ENCODE results near the gene CEACAM1.
"Not testable (repeated sequence)": the region's sequence is repeated elsewhere in the genome, so short reads cannot be mapped to it uniquely, and the experiment has no call there.

Gene CEACAM1

GRCh38 chr19:42549067-42549466 lies 20.8 kb upstream of the CEACAM1 start:
- not testable (repeated sequence) for DNase-seq (ENCODE audit: low read depth in 2 of 2, low spot score in 1 of 2)

DNA sequence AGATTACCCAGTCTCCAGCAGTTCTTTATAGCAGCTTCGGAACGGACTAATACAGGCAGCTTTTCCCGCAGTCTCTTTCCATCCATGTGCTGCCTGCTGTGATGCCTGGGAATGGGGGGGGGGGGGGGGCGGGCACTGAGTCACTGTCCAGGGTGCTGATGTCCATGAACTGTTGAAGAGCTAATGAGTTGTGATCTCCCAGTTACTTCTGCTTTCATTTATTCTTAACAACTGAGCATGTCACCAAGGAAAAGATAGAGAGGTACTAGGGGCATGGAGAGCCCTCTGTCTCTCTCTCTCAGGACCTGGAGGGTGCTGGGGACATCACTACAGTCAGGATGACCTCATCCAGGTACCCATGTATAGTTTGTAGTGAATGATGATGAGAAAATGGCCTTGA lies 20.3 kb upstream of the CEACAM1 start:
- no peak for DNase-seq (ENCODE audit: low read depth in 2 of 2, low spot score in 1 of 2)

DNA sequence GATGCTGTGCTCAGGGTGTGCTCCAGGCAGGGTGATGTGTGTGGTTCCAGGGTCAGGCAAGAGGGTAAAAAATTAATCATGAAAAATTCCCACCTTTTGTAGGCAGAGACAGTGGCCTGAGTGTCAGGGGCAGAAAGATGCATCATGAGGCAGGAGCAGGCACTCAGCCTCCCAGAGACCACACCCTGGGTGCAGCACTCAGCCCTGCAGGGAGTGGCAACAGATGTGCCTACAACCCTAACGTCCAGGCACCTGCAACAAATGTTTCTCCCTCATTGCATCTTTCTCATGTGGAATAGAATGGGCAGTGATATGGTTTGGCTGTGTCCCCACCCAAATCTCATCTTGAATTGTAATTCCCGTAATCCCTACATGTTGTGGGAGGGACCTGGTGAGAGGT lies 19.6 kb upstream of the CEACAM1 start:
- no peak for DNase-seq (ENCODE audit: low read depth in 2 of 2, low spot score in 1 of 2)

DNA sequence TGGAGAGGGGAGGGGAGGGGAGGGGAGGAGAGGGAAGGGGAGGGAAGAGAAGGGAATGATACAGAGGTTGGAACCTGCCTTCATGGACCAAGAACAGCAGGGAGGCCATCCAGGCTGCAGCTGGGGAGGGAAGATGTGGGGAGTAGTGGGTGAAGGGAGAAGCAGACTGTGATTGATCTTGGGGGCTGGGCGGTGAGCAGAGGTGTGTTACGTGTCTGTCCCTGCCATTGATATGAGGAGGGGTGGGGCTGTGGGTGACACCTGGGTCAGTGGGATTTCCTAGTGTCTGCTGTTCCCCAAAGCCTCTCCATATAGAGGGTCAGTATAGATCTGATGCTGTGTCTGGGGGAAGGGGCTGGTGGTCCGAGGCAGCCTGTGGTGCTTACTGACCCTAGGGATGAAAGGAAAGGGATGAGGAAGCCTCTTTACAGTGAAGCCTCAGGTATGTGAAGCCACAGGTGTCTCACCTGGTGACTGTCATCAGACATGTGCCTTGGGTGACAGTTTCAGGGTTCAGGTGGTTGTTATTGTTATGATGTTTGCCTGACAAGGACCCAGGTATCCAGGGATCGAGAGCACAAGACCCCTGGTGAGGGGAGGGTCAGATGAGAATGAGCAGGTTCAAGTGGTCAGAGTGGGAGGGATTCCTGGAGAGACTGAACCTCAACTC lies 18.7 kb upstream of the CEACAM1 start:
- DNase-seq (ENCODE audit: low read depth in 2 of 2, low spot score in 1 of 2) = no peak

DNA sequence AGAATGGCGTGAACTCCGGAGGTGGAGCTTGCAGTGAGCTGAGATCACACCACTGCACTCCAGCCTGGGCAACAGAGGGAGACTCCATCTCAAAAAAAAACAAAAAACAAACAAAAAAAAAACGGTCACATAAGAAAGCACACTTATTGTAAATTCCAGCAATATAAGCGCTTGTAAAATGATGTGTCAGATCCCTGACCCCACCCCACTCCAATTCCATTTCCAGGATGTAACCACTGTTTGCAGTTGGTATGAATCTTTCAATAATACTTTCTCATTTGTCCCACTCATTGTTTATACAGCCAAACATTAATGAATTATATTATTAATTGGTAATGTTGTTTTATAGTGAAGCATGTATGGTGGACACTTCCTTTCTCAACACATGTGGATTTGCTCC lies 15.9 kb upstream of the CEACAM1 start:
- DNase-seq (ENCODE audit: low read depth in 2 of 2, low spot score in 1 of 2) = no peak

GRCh38 chr19:42542791-42543190 lies 14.5 kb upstream of the CEACAM1 start:
- no peak for DNase-seq (ENCODE audit: low read depth in 2 of 2, low spot score in 1 of 2)

DNA sequence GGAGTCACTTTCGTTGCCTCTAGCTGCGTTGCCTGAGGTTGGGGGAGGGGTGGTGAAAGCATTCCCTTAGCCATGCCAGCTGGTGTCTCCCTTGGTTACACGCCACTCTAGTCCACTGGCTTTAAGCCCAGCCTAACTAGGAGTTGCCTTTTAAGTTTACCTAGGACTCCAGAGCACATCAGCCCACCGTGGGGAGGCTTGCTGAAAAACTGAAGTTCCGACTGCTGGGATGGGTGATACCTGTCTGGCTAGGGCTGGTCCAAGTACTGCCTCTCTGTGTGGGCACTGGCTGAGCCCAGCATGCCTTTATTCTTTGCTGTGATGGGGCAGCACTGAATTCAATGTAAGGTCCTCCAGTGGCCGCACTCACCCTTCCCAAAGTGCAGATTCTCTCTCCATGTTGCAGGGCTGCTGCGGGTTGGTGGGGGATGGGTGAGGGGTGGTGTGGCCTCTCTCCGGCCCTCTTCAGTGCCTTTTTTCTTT lies 11.8 kb upstream of the CEACAM1 start:
- DNase-seq (ENCODE audit: low read depth in 2 of 2, low spot score in 1 of 2) = no peak

DNA sequence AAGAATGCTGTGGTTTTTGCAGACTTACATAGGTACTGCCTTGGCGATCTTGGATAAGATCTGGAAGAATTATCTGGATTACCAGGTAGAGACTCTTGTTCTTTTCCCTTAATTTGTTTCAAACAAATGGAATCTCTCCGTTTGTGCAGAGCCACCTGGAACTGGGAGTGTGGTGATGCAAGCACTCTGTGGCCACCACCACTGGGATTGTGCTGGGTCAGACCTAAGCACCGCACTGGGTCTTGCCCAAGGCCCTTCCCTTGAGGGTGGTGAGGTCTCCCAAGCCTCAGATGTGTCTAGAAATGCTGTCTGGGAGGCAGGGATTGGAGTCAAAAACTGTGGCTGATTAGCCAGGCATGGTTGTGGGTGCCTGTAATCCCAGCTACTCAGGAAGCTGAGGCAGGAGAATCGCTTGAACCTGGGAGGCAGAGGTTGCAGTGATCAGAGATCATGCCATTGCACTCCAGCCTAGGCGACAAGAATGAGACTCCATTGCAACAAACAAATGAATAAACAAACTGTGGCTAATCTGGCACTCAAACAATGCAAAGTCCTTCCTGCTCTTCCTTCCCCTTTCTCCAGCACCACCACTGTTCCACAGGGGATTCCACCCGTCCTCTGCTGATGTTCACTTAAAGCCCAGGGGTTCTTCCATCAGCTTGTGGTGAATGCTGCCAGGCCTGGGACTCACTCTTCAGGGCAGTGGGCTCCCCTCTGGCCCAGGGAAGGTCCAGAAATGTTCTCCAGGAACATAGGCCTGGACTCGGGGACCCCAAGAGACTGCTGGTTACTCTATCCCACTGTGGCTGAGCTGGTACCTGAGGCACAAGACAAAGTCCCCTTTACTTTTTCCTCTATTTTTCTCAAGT lies 10.8 kb upstream of the CEACAM1 start:
- no peak for DNase-seq (ENCODE audit: low read depth in 2 of 2, low spot score in 1 of 2)

DNA sequence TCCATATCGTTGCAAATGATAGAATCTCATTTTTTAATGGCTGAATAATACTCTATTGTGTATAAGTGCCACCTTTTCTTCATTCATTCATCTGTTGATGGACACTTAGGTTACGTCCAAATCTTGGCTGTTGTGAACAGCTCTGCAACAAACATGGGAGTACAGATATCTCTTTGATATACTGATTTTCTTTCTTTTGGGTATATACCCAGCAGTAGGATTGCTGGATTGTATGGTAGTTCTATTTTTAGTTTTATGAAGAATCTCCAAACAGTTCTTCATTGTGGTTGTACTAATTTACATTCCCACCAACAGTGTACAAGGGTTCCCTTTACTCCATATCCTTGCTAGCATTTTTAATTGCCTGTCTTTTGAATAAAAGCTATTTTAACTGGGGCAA lies 7.0 kb upstream of the CEACAM1 start:
- not testable (repeated sequence) for DNase-seq (ENCODE audit: low read depth in 2 of 2, low spot score in 1 of 2)

GRCh38 chr19:42534391-42534790 lies 6.1 kb upstream of the CEACAM1 start:
- no peak for DNase-seq (ENCODE audit: low read depth in 2 of 2, low spot score in 1 of 2)

DNA sequence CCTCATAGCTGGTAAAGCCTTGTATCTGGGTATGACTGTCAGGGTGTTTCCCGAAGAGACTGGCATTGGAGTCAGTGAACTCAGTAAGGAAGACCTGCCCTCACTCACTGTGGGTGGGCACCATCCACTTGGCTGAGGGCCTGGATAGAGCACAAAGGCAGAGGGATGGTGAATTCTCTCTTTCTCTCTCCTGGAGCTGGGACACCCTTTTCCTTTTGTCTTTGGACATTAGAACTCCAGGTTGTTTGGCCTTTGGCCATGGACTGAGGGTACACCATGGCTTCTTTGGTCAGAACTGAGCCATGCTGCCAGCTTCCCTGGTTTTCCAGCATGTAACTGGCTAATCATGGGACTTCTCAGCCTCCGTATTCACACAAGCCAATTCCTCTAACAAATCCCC lies 4.6 kb upstream of the CEACAM1 start:
- DNase-seq (ENCODE audit: low read depth in 2 of 2, low spot score in 1 of 2) = no peak

DNA sequence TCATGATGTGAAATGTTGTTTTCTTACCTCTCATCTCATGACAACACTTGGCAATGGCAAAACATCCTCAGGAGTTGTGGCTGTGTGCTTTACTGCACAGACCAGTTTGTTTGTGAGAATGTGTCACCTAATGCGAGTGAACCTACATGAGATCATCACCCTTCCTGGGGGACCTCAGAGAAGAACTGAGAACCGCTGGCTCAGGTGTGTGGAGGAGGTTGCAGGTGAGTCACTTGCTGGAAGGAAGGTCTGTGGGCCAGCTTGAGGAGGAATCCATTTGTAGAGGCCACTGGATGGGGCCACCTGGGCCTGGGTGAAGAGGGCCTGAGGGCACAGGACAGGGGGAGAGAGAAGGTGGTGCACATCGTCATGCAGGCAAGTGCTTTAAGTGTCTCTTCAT lies 3.0 kb upstream of the CEACAM1 start:
- no peak for DNase-seq (ENCODE audit: low read depth in 2 of 2, low spot score in 1 of 2)

- peak; percentile 20 to 38 for DNase-seq (ENCODE audit: low read depth in 2 of 2, low spot score in 1 of 2)
Measured at GRCh38 chr19:42529248-42529764, 1.0 kb upstream of the CEACAM1 start.

- no peak for DNase-seq (ENCODE audit: low read depth in 2 of 2, low spot score in 1 of 2)
Measured at GRCh38 chr19:42524943-42525342, 3.3 kb downstream of the CEACAM1 start.

- DNase-seq (ENCODE audit: low read depth in 2 of 2, low spot score in 1 of 2) = no peak
Measured at GRCh38 chr19:42524250-42524649, 4.0 kb downstream of the CEACAM1 start.

GRCh38 chr19:42522262-42522661 lies 6.0 kb downstream of the CEACAM1 start:
- not testable (repeated sequence) for DNase-seq (ENCODE audit: low read depth in 2 of 2, low spot score in 1 of 2)

- DNase-seq (ENCODE audit: low read depth in 2 of 2, low spot score in 1 of 2) = no peak
Measured at GRCh38 chr19:42521346-42522030, 6.8 kb downstream of the CEACAM1 start.

- DNase-seq (ENCODE audit: low read depth in 2 of 2, low spot score in 1 of 2) = no peak
Measured at GRCh38 chr19:42519108-42519507, 9.2 kb downstream of the CEACAM1 start.

DNA sequence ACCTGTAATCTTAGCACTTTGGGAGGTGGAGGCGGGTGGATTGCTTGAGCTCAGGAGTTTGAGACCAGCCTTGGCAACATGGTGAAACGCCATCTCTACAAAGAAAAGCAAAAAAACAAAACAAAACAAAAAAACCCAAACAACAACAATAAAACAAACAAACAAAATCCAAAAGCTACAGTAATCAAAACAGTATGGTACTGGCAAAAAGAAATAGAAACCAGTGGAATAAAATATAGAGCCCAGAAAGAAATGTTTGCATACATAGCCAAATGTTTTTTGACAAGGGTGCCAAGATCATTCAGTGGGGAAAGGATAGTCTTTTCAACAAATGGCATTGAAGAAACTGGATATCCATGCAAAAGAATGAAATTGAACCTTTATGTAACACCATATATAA lies 11.5 kb downstream of the CEACAM1 start:
- no peak for DNase-seq (ENCODE audit: low read depth in 2 of 2, low spot score in 1 of 2)

- no peak for DNase-seq (ENCODE audit: low read depth in 2 of 2, low spot score in 1 of 2)
Measured at GRCh38 chr19:42515241-42515832, 12.9 kb downstream of the CEACAM1 start.

- DNase-seq (ENCODE audit: low read depth in 2 of 2, low spot score in 1 of 2) = no peak
Measured at GRCh38 chr19:42514449-42514848, 13.8 kb downstream of the CEACAM1 start.

All from stimulated activated CD8-positive, alpha-beta memory T cell treated with anti-CD3 and anti-CD28 coated beads, Interleukin-4, amount 100 ng/mL, for 4 hours (primary cell).